Measurements from ENCODE around the gene SLC26A9.

The SLC26A9 gene

GRCh38 chr1:205939690-205940330, 3.4 kb downstream of the SLC26A9 start:
- Histone ChIP-seq H3K9me3 (ENCODE audit: low read length) (no peaks in the 10 kb centered on the region), H3K36me3 (ENCODE audit: insufficient read depth, low read length) (no peaks in the 10 kb centered on the region), H3K27ac (ENCODE audit: low read depth, low read length) (no peak overlapping the region), H3K27me3 (ENCODE audit: control insufficient read depth in 1 of 2, insufficient read depth in 2 of 2, low read length in 2 of 2) (peaks cover 0 to 5% of the 10 kb centered on the region in 2 donors), H3K4me1 (ENCODE audit: insufficient read depth, low read length) (no peaks in the 10 kb centered on the region), H3K4me3 (ENCODE audit: low read depth in 1 of 2, low read length in 2 of 2) (no peak overlapping the region), H3K9ac (ENCODE audit: low read length) (no peak overlapping the region)

GRCh38 chr1:205938682-205939081, 4.6 kb downstream of the SLC26A9 start:
- H3K27me3 ChIP-seq (ENCODE audit: control insufficient read depth in 1 of 2, insufficient read depth in 2 of 2, low read length in 2 of 2) = peaks cover 0 to 5% of the 10 kb centered on the region in 2 donors

GRCh38 chr1:205936846-205937586, 6.2 kb downstream of the SLC26A9 start:
- H3K27me3 ChIP-seq (ENCODE audit: control insufficient read depth in 1 of 2, insufficient read depth in 2 of 2, low read length in 2 of 2) = peaks cover 0 to 6% of the 10 kb centered on the region in 2 donors
- no peak overlapping the region for H3K27ac ChIP-seq (ENCODE audit: low read depth, low read length)
- no peak overlapping the region for H3K4me3 ChIP-seq (ENCODE audit: low read depth in 1 of 2, low read length in 2 of 2)
- H3K36me3 ChIP-seq (ENCODE audit: insufficient read depth, low read length) = no peaks in the 10 kb centered on the region
- no peak overlapping the region for H3K9ac ChIP-seq (ENCODE audit: low read length)
- H3K4me1 ChIP-seq (ENCODE audit: insufficient read depth, low read length) = no peaks in the 10 kb centered on the region
- no peaks in the 10 kb centered on the region for H3K9me3 ChIP-seq (ENCODE audit: low read length)

More at GRCh38 chr1:205938682-205939081, 4.6 kb downstream of the SLC26A9 start:
- Histone ChIP-seq H3K4me3 (ENCODE audit: low read depth in 1 of 2, low read length in 2 of 2) (no peak overlapping the region), H3K9ac (ENCODE audit: low read length) (no peak overlapping the region), H3K9me3 (ENCODE audit: low read length) (no peaks in the 10 kb centered on the region), H3K36me3 (ENCODE audit: insufficient read depth, low read length) (no peaks in the 10 kb centered on the region), H3K27ac (ENCODE audit: low read depth, low read length) (no peak overlapping the region), H3K4me1 (ENCODE audit: insufficient read depth, low read length) (no peaks in the 10 kb centered on the region)

GRCh38 chr1:205936311-205936710, 6.9 kb downstream of the SLC26A9 start:
- peaks cover 0 to 6% of the 10 kb centered on the region in 2 donors for H3K27me3 ChIP-seq (ENCODE audit: control insufficient read depth in 1 of 2, insufficient read depth in 2 of 2, low read length in 2 of 2)
- no peak overlapping the region for H3K27ac ChIP-seq (ENCODE audit: low read depth, low read length)
- no peaks in the 10 kb centered on the region for H3K9me3 ChIP-seq (ENCODE audit: low read length)
- no peaks in the 10 kb centered on the region for H3K36me3 ChIP-seq (ENCODE audit: insufficient read depth, low read length)
- no peak overlapping the region for H3K4me3 ChIP-seq (ENCODE audit: low read depth in 1 of 2, low read length in 2 of 2)
- H3K9ac ChIP-seq (ENCODE audit: low read length) = no peak overlapping the region
- H3K4me1 ChIP-seq (ENCODE audit: insufficient read depth, low read length) = no peaks in the 10 kb centered on the region

DNA sequence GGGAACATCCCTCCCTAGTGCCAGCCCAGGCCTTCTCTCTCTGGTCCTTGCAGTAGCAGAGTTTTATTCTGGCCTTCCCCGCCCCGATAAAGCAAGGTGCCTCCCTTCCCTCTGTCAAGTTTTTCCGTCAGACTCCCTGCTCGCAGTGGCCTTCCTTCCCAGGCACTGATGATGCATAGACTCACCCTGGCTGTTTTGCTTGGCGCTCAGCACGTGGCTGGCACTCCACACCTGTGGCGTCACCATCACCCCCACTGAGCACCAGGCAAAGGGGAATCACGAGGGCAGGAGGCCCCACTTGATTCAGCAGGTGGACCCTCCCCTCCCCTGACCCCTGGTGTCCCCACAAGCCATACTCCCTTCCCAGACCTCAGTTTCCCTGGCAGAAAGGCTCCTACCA, 7.4 kb downstream of the SLC26A9 start:
- peaks cover 0 to 6% of the 10 kb centered on the region in 2 donors for H3K27me3 ChIP-seq (ENCODE audit: control insufficient read depth in 1 of 2, insufficient read depth in 2 of 2, low read length in 2 of 2)
- H3K4me3 ChIP-seq (ENCODE audit: low read depth in 1 of 2, low read length in 2 of 2) = no peak overlapping the region
- H3K27ac ChIP-seq (ENCODE audit: low read depth, low read length) = no peak overlapping the region
- no peaks in the 10 kb centered on the region for H3K4me1 ChIP-seq (ENCODE audit: insufficient read depth, low read length)
- no peak overlapping the region for H3K9ac ChIP-seq (ENCODE audit: low read length)
- no peaks in the 10 kb centered on the region for H3K9me3 ChIP-seq (ENCODE audit: low read length)
- H3K36me3 ChIP-seq (ENCODE audit: insufficient read depth, low read length) = no peaks in the 10 kb centered on the region

GRCh38 chr1:205934788-205935187, 8.5 kb downstream of the SLC26A9 start:
- Histone ChIP-seq H3K36me3 (ENCODE audit: insufficient read depth, low read length) (no peaks in the 10 kb centered on the region), H3K9me3 (ENCODE audit: low read length) (no peaks in the 10 kb centered on the region), H3K4me3 (ENCODE audit: low read depth in 1 of 2, low read length in 2 of 2) (no peak overlapping the region), H3K4me1 (ENCODE audit: insufficient read depth, low read length) (no peaks in the 10 kb centered on the region), H3K27me3 (ENCODE audit: control insufficient read depth in 1 of 2, insufficient read depth in 2 of 2, low read length in 2 of 2) (peaks cover 0 to 6% of the 10 kb centered on the region in 2 donors), H3K9ac (ENCODE audit: low read length) (no peak overlapping the region), H3K27ac (ENCODE audit: low read depth, low read length) (no peak overlapping the region)

DNA sequence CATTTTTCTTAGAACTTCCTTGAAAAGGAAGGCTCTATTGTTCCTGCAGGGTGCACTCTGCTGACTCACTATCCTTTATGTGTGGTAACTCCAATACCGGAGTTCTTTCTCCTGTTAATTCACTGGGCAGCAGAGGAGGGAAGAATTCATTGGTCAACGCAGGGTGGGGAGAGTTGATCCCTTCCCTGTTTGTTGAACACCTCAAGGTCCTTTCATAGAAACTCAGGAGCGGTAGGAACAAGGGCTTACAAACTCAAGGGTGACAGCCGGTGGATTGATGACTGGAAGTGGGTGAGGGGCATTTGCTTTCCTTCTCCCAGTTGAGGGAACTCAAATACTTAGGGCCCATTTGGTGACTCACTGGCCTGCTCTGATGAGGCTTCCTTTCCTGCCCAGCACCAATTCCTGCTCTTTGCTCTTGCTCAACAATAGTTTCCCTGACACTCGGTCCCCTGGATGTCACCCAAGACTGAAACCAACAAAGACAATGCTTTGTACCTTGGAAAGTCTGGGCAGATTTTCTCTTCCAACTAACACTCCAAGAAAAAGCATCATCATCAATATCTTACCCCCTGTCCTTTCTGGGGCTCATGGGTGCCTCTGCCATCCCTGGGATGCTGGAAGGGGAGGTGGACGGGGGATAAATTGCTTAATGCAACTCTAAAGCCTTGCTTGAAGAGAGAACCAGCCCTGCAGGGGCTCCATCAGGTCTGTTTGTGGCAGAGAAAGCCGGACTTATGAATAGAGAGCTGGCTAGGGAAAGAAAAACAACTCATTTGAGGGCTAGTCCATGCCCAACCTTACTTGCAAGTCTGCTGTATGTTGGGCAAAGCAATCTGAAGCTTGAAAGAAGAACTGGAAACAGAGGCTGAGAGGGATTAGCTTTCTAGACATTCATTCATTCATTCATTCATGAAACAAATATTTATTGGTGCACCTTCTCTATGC, 9.3 kb downstream of the SLC26A9 start:
- Histone ChIP-seq H3K27ac (ENCODE audit: low read depth, low read length) (no peak overlapping the region), H3K4me3 (ENCODE audit: low read depth in 1 of 2, low read length in 2 of 2) (no peak overlapping the region), H3K9me3 (ENCODE audit: low read length) (no peaks in the 10 kb centered on the region), H3K4me1 (ENCODE audit: insufficient read depth, low read length) (no peaks in the 10 kb centered on the region), H3K9ac (ENCODE audit: low read length) (no peak overlapping the region), H3K36me3 (ENCODE audit: insufficient read depth, low read length) (no peaks in the 10 kb centered on the region), H3K27me3 (ENCODE audit: control insufficient read depth in 1 of 2, insufficient read depth in 2 of 2, low read length in 2 of 2) (peaks cover 0 to 6% of the 10 kb centered on the region in 2 donors)

DNA sequence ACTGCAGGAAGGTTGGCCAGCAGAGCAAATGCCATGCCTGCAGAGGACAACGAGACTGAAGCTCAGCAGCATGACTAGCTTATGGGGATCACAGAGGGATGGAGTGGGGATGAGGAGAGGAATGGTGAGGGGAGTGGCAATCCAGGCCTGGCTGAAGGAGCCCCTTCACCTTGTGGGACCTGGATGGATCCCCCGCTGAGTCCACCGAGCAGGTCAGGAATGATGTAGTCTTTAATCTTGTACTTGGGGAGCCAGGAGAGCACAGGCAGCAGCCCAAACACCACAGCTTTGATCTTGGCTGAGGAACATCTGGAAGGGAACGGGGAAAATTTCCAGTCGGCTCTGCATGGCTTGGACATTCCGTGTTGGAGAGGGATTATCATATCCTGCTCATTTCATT, 10.5 kb downstream of the SLC26A9 start:
- Histone ChIP-seq H3K36me3 (ENCODE audit: insufficient read depth, low read length) (no peaks in the 10 kb centered on the region), H3K4me1 (ENCODE audit: insufficient read depth, low read length) (no peaks in the 10 kb centered on the region), H3K9ac (ENCODE audit: low read length) (no peak overlapping the region), H3K27ac (ENCODE audit: low read depth, low read length) (no peak overlapping the region), H3K27me3 (ENCODE audit: control insufficient read depth in 1 of 2, insufficient read depth in 2 of 2, low read length in 2 of 2) (peaks cover 0 to 6% of the 10 kb centered on the region in 2 donors), H3K4me3 (ENCODE audit: low read depth in 1 of 2, low read length in 2 of 2) (no peak overlapping the region), H3K9me3 (ENCODE audit: low read length) (no peaks in the 10 kb centered on the region)

DNA sequence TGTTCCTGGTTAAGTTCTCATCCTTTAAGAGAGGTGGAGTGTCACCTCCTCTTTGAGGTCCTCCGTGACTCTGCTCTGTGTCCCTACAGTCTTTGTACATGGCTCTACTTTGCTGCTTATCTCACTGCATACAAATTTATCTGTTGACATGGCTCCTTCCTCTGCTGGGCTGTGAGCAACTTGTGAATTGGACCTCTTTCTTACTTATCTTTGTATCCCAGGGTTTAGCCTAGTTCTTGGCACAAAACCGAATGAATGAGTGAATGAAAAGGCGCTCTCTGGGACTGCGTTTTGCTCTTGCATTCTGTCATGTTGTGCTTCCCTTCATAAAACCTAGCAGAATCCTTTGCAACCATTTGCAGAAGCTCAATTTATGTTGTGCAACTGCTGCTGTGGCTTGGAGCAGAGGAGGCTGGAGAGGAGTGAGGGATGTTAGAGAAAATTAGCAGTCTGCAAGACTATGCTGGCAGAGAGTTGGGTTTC, 12.4 kb downstream of the SLC26A9 start:
- H3K27ac ChIP-seq (ENCODE audit: low read depth, low read length) = no peak overlapping the region
- H3K9me3 ChIP-seq (ENCODE audit: low read length) = no peaks in the 10 kb centered on the region
- no peak overlapping the region for H3K4me3 ChIP-seq (ENCODE audit: low read depth in 1 of 2, low read length in 2 of 2)
- no peak overlapping the region for H3K9ac ChIP-seq (ENCODE audit: low read length)
- H3K36me3 ChIP-seq (ENCODE audit: insufficient read depth, low read length) = no peaks in the 10 kb centered on the region
- no peaks in the 10 kb centered on the region for H3K4me1 ChIP-seq (ENCODE audit: insufficient read depth, low read length)
- peaks cover 0 to 6% of the 10 kb centered on the region in 2 donors for H3K27me3 ChIP-seq (ENCODE audit: control insufficient read depth in 1 of 2, insufficient read depth in 2 of 2, low read length in 2 of 2)

GRCh38 chr1:205930195-205930577, 13.1 kb downstream of the SLC26A9 start:
- H3K4me3 ChIP-seq (ENCODE audit: low read depth in 1 of 2, low read length in 2 of 2) = no peak overlapping the region
- no peaks in the 10 kb centered on the region for H3K4me1 ChIP-seq (ENCODE audit: insufficient read depth, low read length)
- H3K9ac ChIP-seq (ENCODE audit: low read length) = no peak overlapping the region
- H3K27me3 ChIP-seq (ENCODE audit: control insufficient read depth in 1 of 2, insufficient read depth in 2 of 2, low read length in 2 of 2) = peaks cover 0 to 6% of the 10 kb centered on the region in 2 donors
- no peaks in the 10 kb centered on the region for H3K9me3 ChIP-seq (ENCODE audit: low read length)
- no peaks in the 10 kb centered on the region for H3K36me3 ChIP-seq (ENCODE audit: insufficient read depth, low read length)
- no peak overlapping the region for H3K27ac ChIP-seq (ENCODE audit: low read depth, low read length)
